ENCODE results near the gene XPO4.
"Not testable (repeated sequence)": the region's sequence is repeated elsewhere in the genome, so short reads cannot be mapped to it uniquely, and the experiment has no call there.

DNA sequence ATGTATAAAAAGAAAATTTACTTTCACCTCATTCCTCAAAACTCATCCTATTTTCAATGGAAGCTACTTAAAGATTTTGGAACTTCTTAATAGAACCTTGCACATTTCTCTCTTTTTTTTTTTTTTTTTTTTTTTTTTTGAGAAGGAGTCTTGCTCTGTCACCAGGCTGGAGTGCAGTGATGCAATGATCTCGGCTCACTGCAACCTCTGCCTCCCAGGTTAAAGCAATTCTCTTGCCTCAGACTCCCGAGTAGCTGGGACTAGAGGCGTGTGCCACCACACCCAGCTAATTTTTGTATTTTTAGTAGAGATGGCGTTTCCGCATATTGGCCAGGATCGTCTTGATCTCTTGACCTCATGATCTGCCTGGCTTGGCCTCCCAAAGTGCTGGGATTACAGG is 40.9 kb downstream of the XPO4 start:
- TF ChIP-seq, protein P1, sequence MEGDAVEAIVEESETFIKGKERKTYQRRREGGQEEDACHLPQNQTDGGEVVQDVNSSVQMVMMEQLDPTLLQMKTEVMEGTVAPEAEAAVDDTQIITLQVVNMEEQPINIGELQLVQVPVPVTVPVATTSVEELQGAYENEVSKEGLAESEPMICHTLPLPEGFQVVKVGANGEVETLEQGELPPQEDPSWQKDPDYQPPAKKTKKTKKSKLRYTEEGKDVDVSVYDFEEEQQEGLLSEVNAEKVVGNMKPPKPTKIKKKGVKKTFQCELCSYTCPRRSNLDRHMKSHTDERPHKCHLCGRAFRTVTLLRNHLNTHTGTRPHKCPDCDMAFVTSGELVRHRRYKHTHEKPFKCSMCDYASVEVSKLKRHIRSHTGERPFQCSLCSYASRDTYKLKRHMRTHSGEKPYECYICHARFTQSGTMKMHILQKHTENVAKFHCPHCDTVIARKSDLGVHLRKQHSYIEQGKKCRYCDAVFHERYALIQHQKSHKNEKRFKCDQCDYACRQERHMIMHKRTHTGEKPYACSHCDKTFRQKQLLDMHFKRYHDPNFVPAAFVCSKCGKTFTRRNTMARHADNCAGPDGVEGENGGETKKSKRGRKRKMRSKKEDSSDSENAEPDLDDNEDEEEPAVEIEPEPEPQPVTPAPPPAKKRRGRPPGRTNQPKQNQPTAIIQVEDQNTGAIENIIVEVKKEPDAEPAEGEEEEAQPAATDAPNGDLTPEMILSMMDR (IDR thresholded peaks at IDR 0.05) = not testable (repeated sequence)
- not testable (repeated sequence) for TF ChIP-seq SIN3A (IDR thresholded peaks at IDR 0.05; ENCODE audit: borderline replicate concordance, insufficient read depth, low read depth, low read length)

Data from Panc1 (cell line).